HepG2 (cell line): ENCODE measurements around the gene GAS2L1. TPM values are rescaled to one million over a fixed set of nuclear protein-coding genes. Genes with fewer than 3 reads are reported as not detected.
A peak's percentile ranks its signal among the peaks of the same experiment; 100 is the strongest.

Experiments used
- ARNT2 ChIP-seq: sonication (generic); formaldehyde crosslinking; IDR thresholded peaks from 2 replicates; pipeline ENCODE4 v1.8.0; 2022; ENCODE audit warnings: mild to moderate bottlenecking, low read depth, missing genetic modification reagents, moderate library complexity
- ATF7-NPFF ChIP-seq: sonication (generic); formaldehyde crosslinking; IDR thresholded peaks from 2 replicates; pipeline ENCODE4 v1.8.1; 2023; ENCODE audit warnings: mild to moderate bottlenecking, low read depth, missing genetic modification reagents, moderate library complexity
- HHEX ChIP-seq: IDR thresholded peaks from 2 replicates; pipeline ENCODE4 v1.6.1; 2016; ENCODE audit warnings: control low read depth
- HNF1A ChIP-seq, 2 experiments: sonication (generic) in 1 of 2; formaldehyde crosslinking in 1 of 2; IDR thresholded peaks; 2 replicates each; pipeline versions ENCODE4 v1.4.0 to v1.6.1; 2016 to 2020; ENCODE audit warnings: borderline replicate concordance in 1 of 2, low read depth in 1 of 2, mild to moderate bottlenecking in 1 of 2, missing genetic modification reagents in 1 of 2
- HNRNPH1 ChIP-seq: fragments of 200-400 bp; formaldehyde crosslinking; optimal IDR thresholded peaks from 2 replicates; pipeline ENCODE3; 2017; ENCODE audit warnings: mild to moderate bottlenecking, low read depth, low read length
- JUN ChIP-seq: sonication (generic); formaldehyde crosslinking; IDR thresholded peaks from 2 replicates; pipeline ENCODE4 v1.4.0; 2020; ENCODE audit warnings: mild to moderate bottlenecking, missing genetic modification reagents
- MAZ ChIP-seq, 2 experiments: sonication (generic) in 1 of 2; formaldehyde crosslinking in 1 of 2; IDR thresholded peaks; 2 replicates each; pipeline versions ENCODE4 v1.5.0 to v1.6.1; 2012 to 2020; ENCODE audit warnings: low read depth in 2 of 2, mild to moderate bottlenecking in 2 of 2, borderline replicate concordance in 1 of 2, improper control_type of control experiment in 1 of 2, low read length in 1 of 2, missing genetic modification reagents in 1 of 2, moderate library complexity in 1 of 2
- NKX3-1 ChIP-seq: sonication (generic); formaldehyde crosslinking; IDR thresholded peaks from 2 replicates; pipeline ENCODE4 v1.5.0; 2020; ENCODE audit warnings: missing genetic modification reagents
- PITX1 ChIP-seq: sonication (generic); formaldehyde crosslinking; IDR thresholded peaks from 2 replicates; pipeline ENCODE4 v1.5.1; 2020; ENCODE audit warnings: mild to moderate bottlenecking, missing genetic modification reagents
- SMARCC2 ChIP-seq: fragments of 450-650 bp; IDR thresholded peaks from 2 replicates; pipeline ENCODE4 v1.6.1; 2017; ENCODE audit warnings: antibody characterized with exemption, mild to moderate bottlenecking
- TBX2 ChIP-seq: sonication (generic); formaldehyde crosslinking; IDR thresholded peaks from 2 replicates; pipeline ENCODE4 v1.5.0; 2020; ENCODE audit warnings: missing genetic modification reagents, mild to moderate bottlenecking, borderline replicate concordance
- TFE3 ChIP-seq: IDR thresholded peaks from 2 replicates; pipeline ENCODE4 v1.6.1; 2016
- ZBTB14 ChIP-seq: sonication (generic); formaldehyde crosslinking; IDR thresholded peaks from 2 replicates; pipeline ENCODE4 v1.4.0; 2020; ENCODE audit warnings: missing genetic modification reagents
- ZNF143 ChIP-seq: sonication (generic); formaldehyde crosslinking; IDR thresholded peaks from 2 replicates; pipeline ENCODE4 v1.4.0; 2020; ENCODE audit warnings: missing genetic modification reagents
- ZNF543 ChIP-seq: sonication (generic); formaldehyde crosslinking; IDR thresholded peaks from 2 replicates; pipeline ENCODE4 v1.4.0; 2020; ENCODE audit warnings: mild to moderate bottlenecking, missing genetic modification reagents
- ZNF546 ChIP-seq: sonication (generic); formaldehyde crosslinking; conservative IDR thresholded peaks from 2 replicates; pipeline ENCODE4 v1.8.1; 2023; ENCODE audit warnings: mild to moderate bottlenecking, missing genetic modification reagents
- ZNF557 ChIP-seq: sonication (generic); formaldehyde crosslinking; IDR thresholded peaks from 2 replicates; pipeline ENCODE4 v1.4.0; 2020; ENCODE audit warnings: missing genetic modification reagents
- ZNF563 ChIP-seq: sonication (generic); formaldehyde crosslinking; IDR thresholded peaks from 2 replicates; pipeline ENCODE4 v1.8.0; 2022; ENCODE audit warnings: mild to moderate bottlenecking, moderate library complexity, missing genetic modification reagents
- ZNF781 ChIP-seq: sonication (generic); formaldehyde crosslinking; IDR thresholded peaks from 2 replicates; pipeline ENCODE4 v1.5.1; 2020; ENCODE audit warnings: borderline replicate concordance, mild to moderate bottlenecking, missing genetic modification reagents; ENCODE audit errors: not compliant biosample characterization
- ZNF83 ChIP-seq: sonication (generic); formaldehyde crosslinking; IDR thresholded peaks from 2 replicates; pipeline ENCODE4 v1.4.0; 2020; ENCODE audit warnings: missing genetic modification reagents, mild to moderate bottlenecking, borderline replicate concordance
- polyA plus RNA-seq, 8 experiments: library from polyadenylated mRNA; depleted of rRNA in 3 of 8; stranded (reverse) in 7 of 8; unstranded in 1 of 8; fragments of >200 nt; fragmentation: Illumina TruSeq in 4 of 8; extraction: Trizol in 4 of 8; gene quantifications; 2 replicates each; pipeline versions ENCODE4 v1.2.1 to v1.2.3, GENCODE V29; 2011 to 2016; ENCODE audit warnings: low read depth in 4 of 8, missing spikeins in 1 of 8, mixed read lengths in 1 of 8; ENCODE audit not compliant: insufficient read depth in 1 of 8
- total RNA-seq, 5 experiments: library from RNA; depleted of rRNA; stranded (reverse); fragments of >200 nt; fragmentation: Illumina TruSeq; extraction: Trizol; gene quantifications; 2 replicates each; pipeline ENCODE4 v1.2.3, GENCODE V29; 2016; ENCODE audit warnings: low read depth in 1 of 5

Gene GAS2L1
- total and polyA plus RNA-seq, 2 of the 13 experiments (the other 11 are each of a cell fraction or from before 2014, with no cell fraction given) = 1.8 to 3.3 TPM

GRCh38 chr22:29268511-29269229 lies 37.8 kb upstream of the GAS2L1 start (continued):
- TF ChIP-seq PITX1 (CRISPR knock-in tag) (no peak), ZNF563 (CRISPR knock-in tag) (peak; percentile 97), ZNF781 (CRISPR knock-in tag) (no peak), HHEX (no peak), ZNF557 (CRISPR knock-in tag) (no peak), HNF1A (IDR thresholded peaks at IDR 0.05; ENCODE audit: low read depth) (no peak), HNF1A (CRISPR knock-in tag; IDR thresholded peaks at IDR 0.05; ENCODE audit: borderline replicate concordance) (no peak), TFE3 (CRISPR knock-in tag) (no peak), ZNF83 (CRISPR knock-in tag) (peak; percentile 93), TBX2 (CRISPR knock-in tag) (0 out of 2 replicates have a peak, but pooled peaks have one; percentile 29), ZBTB14 (peak; percentile 70), ZNF546 (CRISPR knock-in tag) (peak; percentile 76; the same call in 1 of the 2 replicates), ZNF543 (CRISPR knock-in tag) (0 out of 2 replicates have a peak, but pooled peaks have one; percentile 52), ATF7-NPFF (CRISPR knock-in tag) (peak; percentile 81), MAZ (IDR thresholded peaks at IDR 0.05; ENCODE audit: borderline replicate concordance, low read depth, low read length) (no peak), MAZ (CRISPR knock-in tag; IDR thresholded peaks at IDR 0.05; ENCODE audit: low read depth) (peak; percentile 45; the same call in 1 of the 2 replicates), ZNF143 (no peak), NKX3-1 (CRISPR knock-in tag) (no peak), HNRNPH1 (no peak), SMARCC2 (no peak), ARNT2 (0 out of 2 replicates have a peak, but pooled peaks have one; percentile 54), JUN (CRISPR knock-in tag) (no peak; the same call in 1 of the 2 replicates)
